GM18861 (cell line): Measurements from ENCODE around the gene PRKN.

Experiments used
- ATAC-seq: cut with Tn5 transposase; IDR thresholded peaks from one replicate; pipeline ENCODE4 v1.9.1; 2021; ENCODE audit not compliant: unreplicated experiment

The PRKN gene

GRCh38 chr6:161686655-161687054 is 1040.9 kb downstream of the PRKN start:
- ATAC-seq, result no peak

GRCh38 chr6:161684731-161685475 is 1042.7 kb downstream of the PRKN start:
- ATAC-seq, result no peak

GRCh38 chr6:161683400-161683799 is 1044.2 kb downstream of the PRKN start:
- no peak for ATAC-seq

GRCh38 chr6:161682982-161683381 is 1044.6 kb downstream of the PRKN start:
- no peak for ATAC-seq

- ATAC-seq, result no peak
Observed at GRCh38 chr6:161679980-161680538, 1047.5 kb downstream of the PRKN start.

- ATAC-seq, result no peak
Observed at GRCh38 chr6:161677188-161677587, 1050.4 kb downstream of the PRKN start.

- ATAC-seq, result no peak
Observed at GRCh38 chr6:161676586-161676985, 1051.0 kb downstream of the PRKN start.

- ATAC-seq, result no peak
Observed at GRCh38 chr6:161674930-161675682, 1052.5 kb downstream of the PRKN start.

- no peak for ATAC-seq
Observed at GRCh38 chr6:161673026-161673425, 1054.5 kb downstream of the PRKN start.

- ATAC-seq, result no peak
Observed at GRCh38 chr6:161671117-161671516, 1056.4 kb downstream of the PRKN start.

- no peak for ATAC-seq
Observed at GRCh38 chr6:161668665-161669064, 1058.9 kb downstream of the PRKN start.

- ATAC-seq, result no peak
Observed at GRCh38 chr6:161667957-161668356, 1059.6 kb downstream of the PRKN start.

GRCh38 chr6:161663682-161664081 is 1063.9 kb downstream of the PRKN start:
- no peak for ATAC-seq

GRCh38 chr6:161660666-161661571 is 1066.6 kb downstream of the PRKN start:
- no peak for ATAC-seq

- no peak for ATAC-seq
Observed at GRCh38 chr6:161658211-161658610, 1069.4 kb downstream of the PRKN start.

GRCh38 chr6:161654209-161654608 is 1073.4 kb downstream of the PRKN start:
- no peak for ATAC-seq

GRCh38 chr6:161651949-161652348 is 1075.6 kb downstream of the PRKN start:
- ATAC-seq, result no peak

- ATAC-seq, result no peak
Observed at GRCh38 chr6:161649841-161650240, 1077.7 kb downstream of the PRKN start.

- ATAC-seq, result no peak
Observed at GRCh38 chr6:161649068-161649467, 1078.5 kb downstream of the PRKN start.

- no peak for ATAC-seq
Observed at GRCh38 chr6:161647234-161647633, 1080.3 kb downstream of the PRKN start.

GRCh38 chr6:161644521-161644920 is 1083.0 kb downstream of the PRKN start:
- ATAC-seq, result no peak
